ENCODE results near the gene NKD2.

NKD2 gene

DNA sequence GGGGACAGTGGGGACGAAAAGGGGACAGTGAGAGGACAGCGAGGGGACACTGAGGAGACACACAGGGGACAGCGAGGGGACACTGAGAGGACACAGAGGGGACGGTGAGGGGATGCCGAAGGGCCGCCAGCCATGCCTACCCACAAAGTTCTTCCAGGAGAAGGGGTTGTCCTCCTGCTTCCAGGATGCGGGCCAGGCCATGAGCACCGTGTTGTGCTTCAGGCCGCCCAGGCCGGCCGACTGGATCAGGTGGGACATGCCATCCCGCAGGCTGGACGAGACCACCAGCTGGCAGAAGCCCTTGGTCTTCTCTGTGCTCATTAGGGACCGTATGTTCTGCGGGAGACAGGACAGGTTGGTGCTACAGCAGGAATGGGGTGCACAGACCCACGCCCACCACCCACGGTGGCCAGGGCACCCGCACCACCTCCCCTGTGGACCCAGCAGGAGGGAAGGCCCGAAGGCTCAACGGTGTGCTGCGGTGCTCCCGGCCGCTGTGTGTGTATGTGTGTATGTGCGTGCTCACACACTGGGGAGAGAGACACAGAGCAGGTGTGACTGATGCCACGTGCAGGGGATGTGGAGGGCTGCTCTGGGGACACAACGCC lies 56.6 kb downstream of the NKD2 start:
- TF ChIP-seq FOXP2 (optimal IDR thresholded peaks at IDR 0.05; ENCODE audit: borderline replicate concordance, extremely low read depth, extremely low read length, insufficient read depth) (no peak), SIN3A (IDR thresholded peaks at IDR 0.05; ENCODE audit: borderline replicate concordance, insufficient read depth, low read length) (no peak), TAF1 (IDR thresholded peaks at IDR 0.05; ENCODE audit: borderline replicate concordance, insufficient read depth, low read length) (no peak), POLR2AphosphoS5 (IDR thresholded peaks at IDR 0.05; ENCODE audit: low read depth, low read length) (no peak)
- TF ChIP-seq, protein P1, sequence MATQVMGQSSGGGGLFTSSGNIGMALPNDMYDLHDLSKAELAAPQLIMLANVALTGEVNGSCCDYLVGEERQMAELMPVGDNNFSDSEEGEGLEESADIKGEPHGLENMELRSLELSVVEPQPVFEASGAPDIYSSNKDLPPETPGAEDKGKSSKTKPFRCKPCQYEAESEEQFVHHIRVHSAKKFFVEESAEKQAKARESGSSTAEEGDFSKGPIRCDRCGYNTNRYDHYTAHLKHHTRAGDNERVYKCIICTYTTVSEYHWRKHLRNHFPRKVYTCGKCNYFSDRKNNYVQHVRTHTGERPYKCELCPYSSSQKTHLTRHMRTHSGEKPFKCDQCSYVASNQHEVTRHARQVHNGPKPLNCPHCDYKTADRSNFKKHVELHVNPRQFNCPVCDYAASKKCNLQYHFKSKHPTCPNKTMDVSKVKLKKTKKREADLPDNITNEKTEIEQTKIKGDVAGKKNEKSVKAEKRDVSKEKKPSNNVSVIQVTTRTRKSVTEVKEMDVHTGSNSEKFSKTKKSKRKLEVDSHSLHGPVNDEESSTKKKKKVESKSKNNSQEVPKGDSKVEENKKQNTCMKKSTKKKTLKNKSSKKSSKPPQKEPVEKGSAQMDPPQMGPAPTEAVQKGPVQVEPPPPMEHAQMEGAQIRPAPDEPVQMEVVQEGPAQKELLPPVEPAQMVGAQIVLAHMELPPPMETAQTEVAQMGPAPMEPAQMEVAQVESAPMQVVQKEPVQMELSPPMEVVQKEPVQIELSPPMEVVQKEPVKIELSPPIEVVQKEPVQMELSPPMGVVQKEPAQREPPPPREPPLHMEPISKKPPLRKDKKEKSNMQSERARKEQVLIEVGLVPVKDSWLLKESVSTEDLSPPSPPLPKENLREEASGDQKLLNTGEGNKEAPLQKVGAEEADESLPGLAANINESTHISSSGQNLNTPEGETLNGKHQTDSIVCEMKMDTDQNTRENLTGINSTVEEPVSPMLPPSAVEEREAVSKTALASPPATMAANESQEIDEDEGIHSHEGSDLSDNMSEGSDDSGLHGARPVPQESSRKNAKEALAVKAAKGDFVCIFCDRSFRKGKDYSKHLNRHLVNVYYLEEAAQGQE (IDR thresholded peaks at IDR 0.05; ENCODE audit: insufficient read depth in 1 of 2, low read depth in 2 of 2, low read length in 2 of 2), result no peak

DNA sequence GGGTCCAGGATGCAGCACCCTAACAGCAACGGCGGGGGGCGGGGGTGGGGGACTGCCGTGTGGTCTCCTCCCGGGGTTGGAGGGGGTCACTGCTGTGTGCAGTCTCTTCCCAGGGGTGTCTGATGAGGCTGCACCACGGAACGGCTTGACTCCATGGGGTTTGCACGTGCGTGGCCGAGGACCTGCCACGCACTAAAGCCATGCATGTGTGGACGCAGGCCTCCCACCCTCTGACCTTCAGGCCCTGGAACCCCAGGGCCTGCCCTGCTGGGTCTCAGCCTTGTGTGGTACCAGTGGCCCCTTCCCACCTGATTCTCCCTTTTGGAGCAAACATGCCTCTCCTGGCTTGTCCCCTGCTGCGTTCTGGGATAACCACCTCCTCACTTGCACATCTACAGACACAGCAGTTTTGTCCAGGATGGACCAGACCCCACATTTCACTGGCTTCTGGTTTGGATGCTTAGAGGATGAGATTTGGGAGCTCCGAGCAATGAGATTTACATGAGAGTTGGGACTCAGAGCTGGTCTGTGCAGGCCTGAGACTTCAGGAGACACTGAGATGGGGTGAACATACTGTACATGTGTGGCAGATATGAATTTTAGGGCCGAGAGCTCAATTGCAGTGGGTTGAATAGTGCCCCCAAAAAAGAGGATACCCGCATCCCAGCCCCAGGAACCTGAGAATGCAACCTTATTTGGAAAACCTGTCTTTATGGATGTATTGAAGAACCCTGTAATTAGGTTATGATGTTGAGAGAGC lies 57.5 kb downstream of the NKD2 start:
- TF ChIP-seq POLR2AphosphoS5 (IDR thresholded peaks at IDR 0.05; ENCODE audit: low read depth, low read length), result no peak
- TF ChIP-seq SIN3A (IDR thresholded peaks at IDR 0.05; ENCODE audit: borderline replicate concordance, insufficient read depth, low read length), result no peak
- TF ChIP-seq FOXP2 (optimal IDR thresholded peaks at IDR 0.05; ENCODE audit: borderline replicate concordance, extremely low read depth, extremely low read length, insufficient read depth), result no peak
- TF ChIP-seq, protein P1 (IDR thresholded peaks at IDR 0.05; ENCODE audit: insufficient read depth in 1 of 2, low read depth in 2 of 2, low read length in 2 of 2), result no peak
- TF ChIP-seq TAF1 (IDR thresholded peaks at IDR 0.05; ENCODE audit: borderline replicate concordance, insufficient read depth, low read length), result no peak

DNA sequence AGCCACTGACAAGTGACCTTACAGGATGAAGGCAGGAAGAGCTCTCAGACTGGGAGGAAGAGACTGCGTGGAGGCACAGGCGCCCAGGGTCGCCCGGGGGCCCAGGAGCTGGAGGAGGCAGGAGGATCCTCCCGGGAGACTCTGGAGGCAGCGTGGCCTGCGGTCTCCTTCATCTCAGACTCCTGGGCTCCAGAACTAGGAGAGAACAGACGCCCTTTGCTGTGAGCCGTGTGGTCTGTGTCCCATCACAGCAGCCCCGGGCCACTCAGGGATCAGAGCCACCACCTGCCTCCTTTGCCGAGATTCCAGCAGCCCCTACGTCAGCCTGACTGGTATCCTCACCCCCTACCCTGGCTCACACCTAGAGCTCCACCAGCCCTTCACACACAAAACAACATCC lies 58.1 kb downstream of the NKD2 start:
- TF ChIP-seq, protein P1 (IDR thresholded peaks at IDR 0.05; ENCODE audit: insufficient read depth in 1 of 2, low read depth in 2 of 2, low read length in 2 of 2), result no peak
- TF ChIP-seq FOXP2 (optimal IDR thresholded peaks at IDR 0.05; ENCODE audit: borderline replicate concordance, extremely low read depth, extremely low read length, insufficient read depth), result no peak
- no peak for TF ChIP-seq POLR2AphosphoS5 (IDR thresholded peaks at IDR 0.05; ENCODE audit: low read depth, low read length)
- TF ChIP-seq TAF1 (IDR thresholded peaks at IDR 0.05; ENCODE audit: borderline replicate concordance, insufficient read depth, low read length), result no peak
- TF ChIP-seq SIN3A (IDR thresholded peaks at IDR 0.05; ENCODE audit: borderline replicate concordance, insufficient read depth, low read length), result no peak

DNA sequence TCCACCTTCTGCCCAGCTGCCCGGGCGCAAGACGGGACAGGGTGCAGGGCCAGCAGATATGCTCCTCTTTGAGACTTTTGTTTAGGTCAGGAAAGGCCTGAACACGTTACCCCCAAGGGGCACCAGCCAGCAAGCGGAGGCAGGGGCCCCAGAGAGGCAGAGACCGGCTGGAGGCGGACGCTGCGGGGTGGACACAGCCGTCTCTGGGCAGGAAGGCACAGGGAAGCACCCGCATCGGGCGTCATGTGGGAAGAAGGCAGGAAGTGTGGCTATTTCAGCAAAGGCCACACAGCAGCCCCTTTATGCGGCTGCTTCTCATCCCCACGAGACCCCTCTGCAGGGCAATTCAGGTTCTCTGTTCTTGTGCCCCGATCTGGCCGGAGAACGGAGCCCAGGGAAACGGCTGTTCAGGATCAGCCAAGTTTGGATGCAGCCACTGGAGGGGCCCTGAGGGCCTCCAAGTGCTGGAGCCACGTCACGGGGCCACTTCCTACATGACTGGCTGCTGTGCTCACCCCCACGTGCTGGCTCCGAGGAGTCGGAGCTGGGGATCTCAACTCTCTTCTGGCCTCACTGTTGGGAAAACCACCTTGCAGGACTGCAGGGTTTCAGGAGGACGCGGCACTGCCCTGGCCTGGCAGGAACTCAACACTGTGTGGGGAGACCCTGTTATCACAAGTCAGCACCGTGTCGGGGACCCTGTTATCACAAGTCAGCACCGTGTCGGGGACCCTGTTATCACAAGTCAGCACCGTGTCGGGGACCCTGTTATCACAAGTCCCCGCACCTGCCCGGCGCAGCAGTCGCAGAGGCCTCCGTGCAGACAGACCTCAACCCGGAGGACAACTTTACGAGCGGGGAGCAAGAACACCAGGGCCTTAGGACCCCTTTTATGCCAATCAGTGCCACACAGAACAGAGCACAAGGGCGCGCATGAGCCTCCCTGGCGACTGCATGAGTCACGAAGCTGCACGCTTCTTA lies 58.8 kb downstream of the NKD2 start:
- TF ChIP-seq TAF1 (IDR thresholded peaks at IDR 0.05; ENCODE audit: borderline replicate concordance, insufficient read depth, low read length) (no peak), FOXP2 (optimal IDR thresholded peaks at IDR 0.05; ENCODE audit: borderline replicate concordance, extremely low read depth, extremely low read length, insufficient read depth) (no peak), POLR2AphosphoS5 (IDR thresholded peaks at IDR 0.05; ENCODE audit: low read depth, low read length) (no peak), SIN3A (IDR thresholded peaks at IDR 0.05; ENCODE audit: borderline replicate concordance, insufficient read depth, low read length) (no peak)
- TF ChIP-seq, protein P1 (IDR thresholded peaks at IDR 0.05; ENCODE audit: insufficient read depth in 1 of 2, low read depth in 2 of 2, low read length in 2 of 2), result no peak

Measured in PFSK-1 (cell line).